OCI-LY3 (cell line): ENCODE data around the gene PIK3R5.
A peak's percentile ranks its signal among the peaks of the same experiment; 100 is the strongest.

Experiments used
- H2AFZ ChIP-seq: fragments of 200-600, 300-600 bp; shearing (Covaris generic); 2 replicates; pipeline ENCODE4 v1.6.0; 2014; ENCODE audit warnings: antibody characterized with exemption, low read depth, low read length
- H3K27ac ChIP-seq: fragments of 200-600, 300-600 bp; sonication (generic); 2 replicates; pipeline ENCODE4 v1.5.1; 2014; ENCODE audit warnings: mild to moderate bottlenecking, low read length, moderate library complexity, mixed read lengths
- H3K27me3 ChIP-seq: fragments of 200-600, 300-600 bp; sonication (generic); 2 replicates; pipeline ENCODE4 v1.6.1; 2014; ENCODE audit warnings: low read depth, low read length, mixed read lengths
- H3K36me3 ChIP-seq: fragments of 200-600, 300-600 bp; sonication (generic); replicated peaks from 2 replicates; pipeline ENCODE3; 2014; ENCODE audit warnings: low read depth, low read length, mixed read lengths
- H3K4me1 ChIP-seq: fragments of 300-600, 200-600 bp; sonication (generic); 2 replicates; pipeline ENCODE4 v1.6.1; 2014; ENCODE audit warnings: low read length, mixed read lengths
- H3K4me2 ChIP-seq: fragments of 200-600, 300-600 bp; sonication (generic); 2 replicates; pipeline ENCODE4 v1.6.1; 2014; ENCODE audit warnings: low read length, mixed read lengths
- H3K4me3 ChIP-seq: fragments of 300-600, 200-600 bp; sonication (generic); 2 replicates; pipeline ENCODE4 v1.5.1; 2014; ENCODE audit warnings: antibody characterized with exemption, mild to moderate bottlenecking, low read length, moderate library complexity
- H3K79me2 ChIP-seq: fragments of 300-600, 200-600 bp; shearing (Covaris generic); 2 replicates; pipeline ENCODE4 v1.6.1; 2014; ENCODE audit warnings: mild to moderate bottlenecking, low read length, mixed read lengths
- H3K9ac ChIP-seq: fragments of 300-600, 200-600 bp; shearing (Covaris generic); 2 replicates; pipeline ENCODE4 v1.6.0; 2014; ENCODE audit warnings: mild to moderate bottlenecking, low read length, moderate library complexity
- H3K9me3 ChIP-seq: fragments of 200-600, 300-600 bp; shearing (Covaris generic); 2 replicates; pipeline ENCODE4 v1.6.1; 2014; ENCODE audit warnings: low read length, mixed read lengths; ENCODE audit not compliant: insufficient read depth
- H4K20me1 ChIP-seq: fragments of 200-600, 300-600 bp; sonication (generic); 2 replicates; pipeline ENCODE4 v1.6.1; 2016; ENCODE audit warnings: low read length, mixed read lengths; ENCODE audit not compliant: insufficient read depth
- CTCF ChIP-seq: fragments of 200-600, 300-600 bp; sonication (generic); IDR thresholded peaks from 2 replicates; pipeline ENCODE4 v1.5.1; 2014; ENCODE audit warnings: antibody characterized with exemption, low read length, low read depth
- EZH2phosphoT487 ChIP-seq: fragments of 200-600 bp; shearing (Covaris generic); IDR thresholded peaks from 2 replicates; pipeline ENCODE4 v1.6.1; 2018; ENCODE audit warnings: antibody characterized with exemption, mixed run types, low read depth

PIK3R5 gene

GRCh38 chr17:8924595-8924994 lies 40.9 kb downstream of the PIK3R5 start:
- Histone ChIP-seq H3K27me3 (no peaks in the 10 kb centered on the region), H3K4me3 (peak overlapping the region; percentile 30), H3K27ac (peak overlapping the region; percentile 91), H3K36me3 (peaks cover 39% of the 10 kb centered on the region), H3K79me2 (peaks cover 5% of the 10 kb centered on the region; the same call in 1 of the 2 replicates), H3K9ac (peak overlapping the region; percentile 51; the same call in 1 of the 2 replicates), H3K4me2 (peak overlapping the region; percentile 63), H3K9me3 (peaks cover 5% of the 10 kb centered on the region; the same call in 1 of the 2 replicates), H4K20me1 (no peaks in the 10 kb centered on the region), H3K4me1 (peaks cover 59% of the 10 kb centered on the region), H2AFZ (no peak overlapping the region)
- no peak for TF ChIP-seq EZH2phosphoT487
- no peak for TF ChIP-seq CTCF

GRCh38 chr17:8923762-8924161 lies 41.7 kb downstream of the PIK3R5 start:
- Histone ChIP-seq H3K27ac (peak overlapping the region; percentile 91), H4K20me1 (no peaks in the 10 kb centered on the region), H3K27me3 (no peaks in the 10 kb centered on the region), H3K4me2 (peak overlapping the region; percentile 63), H3K4me1 (peaks cover 68% of the 10 kb centered on the region), H3K9ac (no peak overlapping the region; the same call in 1 of the 2 replicates), H2AFZ (no peak overlapping the region), H3K36me3 (peaks cover 36% of the 10 kb centered on the region), H3K4me3 (no peak overlapping the region), H3K79me2 (peaks cover 5% of the 10 kb centered on the region; the same call in 1 of the 2 replicates), H3K9me3 (peaks cover 5% of the 10 kb centered on the region; the same call in 1 of the 2 replicates)
- no peak for TF ChIP-seq CTCF
- no peak for TF ChIP-seq EZH2phosphoT487

GRCh38 chr17:8922928-8923327 lies 42.6 kb downstream of the PIK3R5 start:
- Histone ChIP-seq H4K20me1 (no peaks in the 10 kb centered on the region), H3K9me3 (peaks cover 5% of the 10 kb centered on the region; the same call in 1 of the 2 replicates), H3K9ac (no peak overlapping the region), H3K4me3 (no peak overlapping the region), H3K4me2 (0 out of 2 replicates have a peak overlapping the region, but pooled peaks have one; percentile 36), H3K27me3 (no peaks in the 10 kb centered on the region), H3K4me1 (peaks cover 72% of the 10 kb centered on the region), H3K27ac (peak overlapping the region; percentile 91), H3K79me2 (peaks cover 5% of the 10 kb centered on the region; the same call in 1 of the 2 replicates), H3K36me3 (peaks cover 34% of the 10 kb centered on the region), H2AFZ (no peak overlapping the region)
- TF ChIP-seq EZH2phosphoT487 (no peak), CTCF (no peak)

- Histone ChIP-seq H3K27ac (peak overlapping the region; percentile 91; the same call in 1 of the 2 replicates), H4K20me1 (no peaks in the 10 kb centered on the region), H3K79me2 (peaks cover 5% of the 10 kb centered on the region; the same call in 1 of the 2 replicates), H3K9ac (no peak overlapping the region), H2AFZ (no peak overlapping the region), H3K27me3 (no peaks in the 10 kb centered on the region), H3K4me2 (no peak overlapping the region), H3K4me3 (no peak overlapping the region), H3K36me3 (peaks cover 30% of the 10 kb centered on the region), H3K9me3 (peaks cover 5% of the 10 kb centered on the region; the same call in 1 of the 2 replicates), H3K4me1 (peaks cover 72% of the 10 kb centered on the region)
- TF ChIP-seq CTCF: no peak
- no peak for TF ChIP-seq EZH2phosphoT487
Measured at GRCh38 chr17:8922451-8922850, 43.1 kb downstream of the PIK3R5 start.
